Peyer's patch (tissue), 4 donors: ENCODE results near the gene SLC66A3. TPM values are rescaled to one million over a fixed set of nuclear protein-coding genes. Genes with fewer than 3 reads are reported as not detected.

Experiments
- DNase-seq, 3 donors: peaks; one replicate each; pipeline ENCODE4 v3.0.0-alpha.2; 2017 to 2019
- H3K27ac ChIP-seq, 4 donors: fragments of 200-600 bp; sonication (generic); one replicate each; pipeline ENCODE4 v1.5.1; 2016 to 2019
- H3K27me3 ChIP-seq, 2 donors: fragments of 200-600 bp; sonication (generic); one replicate each; pipeline ENCODE4 v1.5.1; 2019
- H3K36me3 ChIP-seq, 3 donors: fragments of 200-600 bp; sonication (generic); one replicate each; pipeline ENCODE4 v1.5.1; 2016 to 2019
- H3K4me1 ChIP-seq, 4 donors: fragments of 200-600 bp; sonication (generic); one replicate each; pipeline ENCODE4 v1.5.1; 2016 to 2019
- H3K4me3 ChIP-seq, 4 donors: fragments of 200-600 bp; sonication (generic); 1 replicate in 3 of 4; 2 replicates in 1 of 4; pipeline ENCODE4 v1.5.1; 2016 to 2019; ENCODE audit warnings: mild to moderate bottlenecking in 1 of 4
- H3K9me3 ChIP-seq, 4 donors: fragments of 200-600 bp; sonication (generic); one replicate each; pipeline ENCODE4 v1.5.1; 2016 to 2019; ENCODE audit warnings: mild to moderate bottlenecking in 1 of 4
- POLR2A ChIP-seq, 2 donors: fragments of 450-650 bp; IDR thresholded peaks; one replicate each; pipeline ENCODE4 v1.5.1; 2017; ENCODE audit warnings: antibody characterized with exemption in 2 of 2, mild to moderate bottlenecking in 2 of 2, moderate library complexity in 2 of 2
- total RNA-seq, 4 donors: library from RNA; depleted of rRNA; stranded (reverse); fragments of >200 nt; gene quantifications; one replicate each; pipeline ENCODE4 v1.1.0, GENCODE V29; 2016
- TF ChIP-seq, protein P1 (sequence below), 6 experiments: fragments of 450-650 bp in 4 of 6; fragments of 200-600 bp in 2 of 6; sonication (generic) in 1 of 6; IDR thresholded peaks; one replicate each; pipeline ENCODE4 v1.5.1; 2017 to 2019; ENCODE audit warnings: antibody characterized with exemption in 6 of 6, mild to moderate bottlenecking in 3 of 6, moderate library complexity in 1 of 6

SLC66A3 gene
- total RNA-seq, 4 donors from 2014 or later, result 18.4 to 53.6 (median 31.8) TPM

DNA sequence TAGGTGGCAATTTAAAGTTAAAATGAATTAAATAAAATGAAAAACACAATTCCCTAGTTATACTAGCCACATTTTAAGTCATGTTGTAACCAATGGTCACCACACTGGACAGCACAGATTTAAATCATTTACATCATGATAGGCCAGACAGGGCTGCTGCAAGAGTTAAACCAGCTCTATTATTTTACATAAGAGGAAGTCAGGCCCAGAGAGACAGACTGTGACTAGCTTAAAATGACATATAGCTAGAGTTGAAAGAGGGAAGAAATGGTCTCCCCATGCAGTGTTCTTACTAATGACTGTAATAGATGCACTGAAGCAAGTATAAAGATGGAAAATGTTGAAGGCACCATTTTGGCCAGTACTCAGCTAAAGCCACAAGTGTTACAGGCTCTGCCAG lies 69.6 kb downstream of the SLC66A3 start:
- H3K4me3 ChIP-seq, result no peak overlapping the region
- TF ChIP-seq, protein P1, sequence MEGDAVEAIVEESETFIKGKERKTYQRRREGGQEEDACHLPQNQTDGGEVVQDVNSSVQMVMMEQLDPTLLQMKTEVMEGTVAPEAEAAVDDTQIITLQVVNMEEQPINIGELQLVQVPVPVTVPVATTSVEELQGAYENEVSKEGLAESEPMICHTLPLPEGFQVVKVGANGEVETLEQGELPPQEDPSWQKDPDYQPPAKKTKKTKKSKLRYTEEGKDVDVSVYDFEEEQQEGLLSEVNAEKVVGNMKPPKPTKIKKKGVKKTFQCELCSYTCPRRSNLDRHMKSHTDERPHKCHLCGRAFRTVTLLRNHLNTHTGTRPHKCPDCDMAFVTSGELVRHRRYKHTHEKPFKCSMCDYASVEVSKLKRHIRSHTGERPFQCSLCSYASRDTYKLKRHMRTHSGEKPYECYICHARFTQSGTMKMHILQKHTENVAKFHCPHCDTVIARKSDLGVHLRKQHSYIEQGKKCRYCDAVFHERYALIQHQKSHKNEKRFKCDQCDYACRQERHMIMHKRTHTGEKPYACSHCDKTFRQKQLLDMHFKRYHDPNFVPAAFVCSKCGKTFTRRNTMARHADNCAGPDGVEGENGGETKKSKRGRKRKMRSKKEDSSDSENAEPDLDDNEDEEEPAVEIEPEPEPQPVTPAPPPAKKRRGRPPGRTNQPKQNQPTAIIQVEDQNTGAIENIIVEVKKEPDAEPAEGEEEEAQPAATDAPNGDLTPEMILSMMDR (IDR thresholded peaks at IDR 0.05), result no peak
- TF ChIP-seq POLR2A (IDR thresholded peaks at IDR 0.05), result no peak
- DNase-seq, result no peak
- H3K9me3 ChIP-seq, result no peaks in the 10 kb centered on the region
- no peaks in the 10 kb centered on the region for H3K4me1 ChIP-seq
- no peak overlapping the region for H3K27ac ChIP-seq
- H3K27me3 ChIP-seq, result no peaks in the 10 kb centered on the region
- peaks cover 0 to 20% (median 0%) of the 10 kb centered on the region in 3 donors for H3K36me3 ChIP-seq

DNA sequence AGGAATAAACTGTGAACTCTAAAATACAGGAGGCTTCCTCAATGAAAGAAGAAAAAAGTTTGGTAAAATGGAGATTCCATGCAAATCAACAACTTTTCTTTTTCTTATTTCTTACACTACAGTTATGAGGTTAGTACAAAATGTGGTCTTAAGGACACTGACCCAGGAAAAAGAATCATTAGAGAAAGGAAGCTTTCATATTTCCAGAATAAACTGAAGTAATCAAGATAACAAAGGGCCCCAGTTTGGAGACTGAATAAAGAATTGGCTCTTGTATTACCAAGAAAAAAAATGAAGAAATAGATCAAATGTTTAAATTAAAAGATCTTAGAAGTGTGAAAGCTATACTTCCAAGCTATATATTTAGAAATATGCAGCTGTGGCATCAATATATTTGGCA lies 72.3 kb downstream of the SLC66A3 start:
- H3K4me3 ChIP-seq, result no peak overlapping the region
- H3K27ac ChIP-seq, result no peak overlapping the region
- H3K27me3 ChIP-seq, result no peaks in the 10 kb centered on the region
- H3K9me3 ChIP-seq, result no peaks in the 10 kb centered on the region
- H3K4me1 ChIP-seq, result no peaks in the 10 kb centered on the region
- H3K36me3 ChIP-seq, result peaks cover 0 to 7% (median 0%) of the 10 kb centered on the region in 3 donors
- DNase-seq, result no peak
- TF ChIP-seq POLR2A (IDR thresholded peaks at IDR 0.05), result no peak
- TF ChIP-seq, protein P1 (IDR thresholded peaks at IDR 0.05), result no peak

Other genes starting within 250 kb of the SLC66A3 start
- 1 to 10 TPM in 1 of 4 donors, not detected in 3; 6.6 TPM for gene KCNF1, start 243.5 kb upstream of the SLC66A3 start, total RNA-seq
- gene ROCK2, start 189.2 kb downstream of the SLC66A3 start, total RNA-seq, result 10 to 100 TPM; 51.0 to 75.9 (median 67.6) TPM